ENCODE measurements around the gene EPHA4. TPM values are rescaled to one million over a fixed set of nuclear protein-coding genes. Genes with fewer than 3 reads are reported as not detected.

Gene EPHA4
- total and polyA plus RNA-seq, 2 of the 4 experiments (the other 2 are of a cell fraction), result 36.9 to 132 TPM

DNA sequence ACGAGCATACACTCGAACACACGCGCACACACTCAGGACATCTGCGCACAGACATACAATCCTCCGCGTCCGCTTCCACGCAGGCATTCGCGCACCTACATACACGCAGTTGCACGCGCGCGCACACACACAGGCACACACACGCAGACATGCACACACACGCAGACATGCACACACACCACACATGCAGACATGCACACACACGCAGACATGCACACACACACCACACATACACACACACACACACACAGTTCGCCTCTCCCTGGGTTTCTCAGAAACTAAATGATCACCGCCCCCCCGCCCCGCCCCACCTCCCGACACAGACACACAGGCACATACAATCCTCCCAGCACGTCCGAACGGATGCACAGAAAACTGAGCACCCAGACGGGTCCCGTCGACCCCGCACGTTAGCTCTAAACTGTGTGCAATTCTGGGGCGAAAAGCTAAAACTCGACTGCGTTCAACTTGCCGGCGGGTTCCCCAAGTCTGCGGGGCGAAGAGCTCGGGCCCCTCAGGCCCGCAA, 1.0 kb downstream of the EPHA4 start:
- no peak overlapping the region for H4K91ac ChIP-seq (ENCODE audit: insufficient read depth, low read depth, low read length)
- H3K9me3 ChIP-seq (ENCODE audit: control insufficient read depth, insufficient read depth, low read length), result no peaks in the 10 kb centered on the region
- H3K4me1 ChIP-seq (ENCODE audit: control insufficient read depth, insufficient read depth, low read length), result peaks cover 3% of the 10 kb centered on the region
- POLR2A ChIA-PET (ENCODE audit: unreplicated experiment), result no interaction called here
- peak overlapping the region; percentile 30; the same call in 1 of the 2 replicates for H3K18ac ChIP-seq (ENCODE audit: low read depth, low read length)
- no TSS peak for BruUV-seq (replicated peaks)
- H2BK120ac ChIP-seq (ENCODE audit: low read depth, low read length), result peak overlapping the region; percentile 30; the same call in 1 of the 2 replicates
- WGBS, 2 experiments (ENCODE audit: extremely low coverage in 2 of 2, insufficient read length in 1 of 2), result 0% methylated on average over 6 of the region's 41 CpGs; no CpG with 5 or more reads in 1 of the 2 experiments
- peak overlapping the region; percentile 4; the same call in 1 of the 2 replicates for H3K56ac ChIP-seq (ENCODE audit: extremely low read depth, insufficient read depth, low read length)
- peak overlapping the region; percentile 76 for H3K27ac ChIP-seq (ENCODE audit: insufficient read depth, low read length)
- H2AK5ac ChIP-seq (ENCODE audit: low read depth, low read length), result peak overlapping the region; percentile 63; the same call in 1 of the 2 replicates
- H2BK15ac ChIP-seq (ENCODE audit: low read depth, low read length), result no peak overlapping the region
- CTCF ChIA-PET, result interaction anchor here (0.7 kb wide), 1 partner anchor 1058 kb away, joined by 3 read pairs; no protein-coding TSS in a partner anchor
- dilution Hi-C loops (cut with HindIII; ENCODE audit: low sequenced_read_pairs, unreplicated experiment), result no loop called here
- peak overlapping the region; percentile 92 for H3K4me3 ChIP-seq (ENCODE audit: insufficient read depth, low read depth, low read length)
- DNase-seq (peak; percentile 17), ATAC-seq (ENCODE audit: low read depth) (no peak)
- peak overlapping the region; percentile 88 for H3K23ac ChIP-seq (ENCODE audit: low read depth, low read length)
- peak overlapping the region; percentile 76 for H3K4ac ChIP-seq (ENCODE audit: low read depth, low read length)
- peaks cover 4% of the 10 kb centered on the region; the same call in 1 of the 2 replicates for H3K36me3 ChIP-seq (ENCODE audit: control insufficient read depth, insufficient read depth, low read length)
- in situ Hi-C loops (cut with MboI; ENCODE audit: low sequenced_read_pairs), result loop anchor here (5.0 to 10.0 kb wide), 3 partner anchors 876 to 1844 kb away; no protein-coding TSS in a partner anchor
- no peak overlapping the region for H4K5ac ChIP-seq (ENCODE audit: low read depth, low read length)
- H4K20me1 ChIP-seq (ENCODE audit: insufficient read depth, low read length), result peaks cover 23% of the 10 kb centered on the region
- peak overlapping the region; percentile 86 for H3K9ac ChIP-seq (ENCODE audit: low read depth, low read length)
- H3K4me2 ChIP-seq (ENCODE audit: low read depth, low read length), result peak overlapping the region; percentile 98
- H2AK9ac ChIP-seq (replicated peaks; ENCODE audit: low read depth, low read length, poor library complexity), result peak overlapping the region; percentile 59
- peak overlapping the region; percentile 23 for H2BK5ac ChIP-seq (ENCODE audit: low read depth, low read length, poor library complexity, severe bottlenecking)
- peaks cover 10% of the 10 kb centered on the region; the same call in 1 of the 2 replicates for H3K9me1 ChIP-seq (ENCODE audit: insufficient read depth, low read length)
- H3K27me3 ChIP-seq (ENCODE audit: control insufficient read depth, insufficient read depth, low read length), result no peaks in the 10 kb centered on the region
- H3K79me1 ChIP-seq (ENCODE audit: low read depth in 1 of 2, low read length in 2 of 2), result peaks cover 11 to 36% of the 10 kb centered on the region in 2 experiments; a peak in 3 of 4 replicates
- H3K14ac ChIP-seq (replicated peaks; ENCODE audit: low read depth, low read length), result peak overlapping the region; percentile 80
- no peak overlapping the region for H2BK20ac ChIP-seq (ENCODE audit: low read depth, low read length)
- intact Hi-C loops (cut with micrococcal nuclease), result loop anchor here (5.0 to 10.0 kb wide), 14 partner anchors 114 to 1929 kb away; no protein-coding TSS in a partner anchor
- peak overlapping the region; percentile 93 for H2AFZ ChIP-seq (replicated peaks; ENCODE audit: low read length, poor library complexity)
- no peak overlapping the region; a peak in 2 of 4 replicates for H4K8ac ChIP-seq (ENCODE audit: low read depth in 2 of 2, low read length in 2 of 2)
- TF ChIP-seq, protein P1, sequence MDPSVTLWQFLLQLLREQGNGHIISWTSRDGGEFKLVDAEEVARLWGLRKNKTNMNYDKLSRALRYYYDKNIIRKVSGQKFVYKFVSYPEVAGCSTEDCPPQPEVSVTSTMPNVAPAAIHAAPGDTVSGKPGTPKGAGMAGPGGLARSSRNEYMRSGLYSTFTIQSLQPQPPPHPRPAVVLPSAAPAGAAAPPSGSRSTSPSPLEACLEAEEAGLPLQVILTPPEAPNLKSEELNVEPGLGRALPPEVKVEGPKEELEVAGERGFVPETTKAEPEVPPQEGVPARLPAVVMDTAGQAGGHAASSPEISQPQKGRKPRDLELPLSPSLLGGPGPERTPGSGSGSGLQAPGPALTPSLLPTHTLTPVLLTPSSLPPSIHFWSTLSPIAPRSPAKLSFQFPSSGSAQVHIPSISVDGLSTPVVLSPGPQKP (IDR thresholded peaks at IDR 0.05; ENCODE audit: borderline replicate concordance, low read depth, low read length), result no peak
- TF ChIP-seq SMC3 (IDR thresholded peaks at IDR 0.05; ENCODE audit: low read depth, low read length) (no peak), MAZ (IDR thresholded peaks at IDR 0.05; ENCODE audit: borderline replicate concordance, low read depth, low read length) (no peak), RCOR1 (IDR thresholded peaks at IDR 0.05; ENCODE audit: insufficient replicate concordance, low read length) (no peak), FOS (IDR thresholded peaks at IDR 0.05; ENCODE audit: low read depth, low read length) (no peak), BHLHE40 (IDR thresholded peaks at IDR 0.05; ENCODE audit: low read depth, low read length) (no peak), RAD21 (IDR thresholded peaks at IDR 0.05; ENCODE audit: low read length) (no peak), MXI1 (IDR thresholded peaks at IDR 0.05; ENCODE audit: borderline replicate concordance, low read depth, low read length) (0 out of 2 replicates have a peak, but pooled peaks have one; percentile 20), CEBPB (IDR thresholded peaks at IDR 0.05; ENCODE audit: low read depth, low read length) (no peak), NFE2L2 (IDR thresholded peaks at IDR 0.05; ENCODE audit: low read depth, low read length) (no peak), POLR2A (IDR thresholded peaks at IDR 0.05; ENCODE audit: low read depth, low read length) (no peak), CHD1 (IDR thresholded peaks at IDR 0.05; ENCODE audit: low read depth, low read length) (peak; percentile 57; the same call in 1 of the 2 replicates), RFX5 (IDR thresholded peaks at IDR 0.05; ENCODE audit: low read depth, low read length) (no peak), CTCF (conservative IDR thresholded peaks at IDR 0.05; ENCODE audit: low read depth, low read length) (no peak)
- TF ChIP-seq, protein P2, sequence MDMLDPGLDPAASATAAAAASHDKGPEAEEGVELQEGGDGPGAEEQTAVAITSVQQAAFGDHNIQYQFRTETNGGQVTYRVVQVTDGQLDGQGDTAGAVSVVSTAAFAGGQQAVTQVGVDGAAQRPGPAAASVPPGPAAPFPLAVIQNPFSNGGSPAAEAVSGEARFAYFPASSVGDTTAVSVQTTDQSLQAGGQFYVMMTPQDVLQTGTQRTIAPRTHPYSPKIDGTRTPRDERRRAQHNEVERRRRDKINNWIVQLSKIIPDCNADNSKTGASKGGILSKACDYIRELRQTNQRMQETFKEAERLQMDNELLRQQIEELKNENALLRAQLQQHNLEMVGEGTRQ (IDR thresholded peaks at IDR 0.05; ENCODE audit: low read depth, low read length), result no peak
